Breast epithelium (tissue), 4 donors: Measurements from ENCODE around the gene ATF3. TPM values are rescaled to one million over a fixed set of nuclear protein-coding genes. Genes with fewer than 3 reads are reported as not detected.

Experiments used
- DNase-seq, 2 donors: peaks; one replicate each; pipeline ENCODE4 v3.0.0-alpha.2; 2019; ENCODE audit warnings: low spot score in 2 of 2
- H3K27ac ChIP-seq, 2 donors: fragments of 200-600 bp; sonication (generic) in 1 of 2; one replicate each; pipeline ENCODE4 v1.5.1; 2016 to 2019; ENCODE audit warnings: mild to moderate bottlenecking in 1 of 2
- H3K27me3 ChIP-seq, 2 donors: fragments of 200-600 bp; sonication (generic) in 1 of 2; one replicate each; pipeline versions ENCODE4 v1.5.1 to v1.6.0; 2017 to 2019; ENCODE audit warnings: control low read depth in 1 of 2, mild to moderate bottlenecking in 1 of 2
- H3K36me3 ChIP-seq: fragments of 200-600 bp; one replicate; pipeline ENCODE4 v1.5.1; 2019
- H3K4me1 ChIP-seq, 2 donors: fragments of 200-600 bp; sonication (generic); one replicate each; pipeline ENCODE4 v1.5.1; 2016 to 2019; ENCODE audit warnings: control low read depth in 1 of 2
- H3K4me3 ChIP-seq, 3 donors: fragments of 200-600 bp; sonication (generic); 1 replicate in 2 of 3; 2 replicates in 1 of 3; pipeline ENCODE4 v1.5.1; 2016 to 2019; ENCODE audit warnings: mild to moderate bottlenecking in 3 of 3, moderate library complexity in 2 of 3
- H3K9me3 ChIP-seq, 2 donors: fragments of 200-600 bp; sonication (generic) in 1 of 2; one replicate each; pipeline ENCODE4 v1.5.1; 2016 to 2019; ENCODE audit warnings: control low read depth in 1 of 2
- CTCF ChIP-seq, 3 donors: fragments of 450-650 bp; IDR thresholded peaks; one replicate each; pipeline ENCODE4 v1.5.1; 2016 to 2017; ENCODE audit warnings: antibody characterized with exemption in 3 of 3, mild to moderate bottlenecking in 3 of 3, moderate library complexity in 3 of 3
- POLR2A ChIP-seq: fragments of 450-650 bp; IDR thresholded peaks from one replicate; pipeline ENCODE4 v1.6.1; 2016; ENCODE audit warnings: antibody characterized with exemption, mild to moderate bottlenecking, moderate library complexity
- POLR2AphosphoS5 ChIP-seq, 3 donors: sonication (generic); formaldehyde crosslinking; IDR thresholded peaks; one replicate each; pipeline ENCODE4 v1.6.1; 2017; ENCODE audit warnings: antibody characterized with exemption in 3 of 3
- intact Hi-C: fragments of 100-400 bp; cut with DNase I; formaldehyde crosslinking; loops from one replicate; pipeline ENCODE4 v1.15.1; 2023; ENCODE audit warnings: low total_unique reads
- total RNA-seq, 3 donors: library from RNA; depleted of rRNA; stranded (reverse); fragments of >200 nt; gene quantifications; one replicate each; pipeline ENCODE4 v1.1.0, GENCODE V29; 2016

The ATF3 gene
- total RNA-seq, 3 donors from 2014 or later: 6.7 to 90.9 (median 26.9) TPM

GRCh38 chr1:212623603-212624002, 15.0 kb downstream of the ATF3 start:
- Histone ChIP-seq H3K27ac (no peak overlapping the region), H3K9me3 (no peaks in the 10 kb centered on the region), H3K4me3 (no peak overlapping the region), H3K4me1 (no peaks in the 10 kb centered on the region), H3K27me3 (no peaks in the 10 kb centered on the region), H3K36me3 (no peaks in the 10 kb centered on the region)
- no peak for DNase-seq
- intact Hi-C loops: no loop called here
- no peak for TF ChIP-seq CTCF (IDR thresholded peaks at IDR 0.05)
- no peak for TF ChIP-seq POLR2AphosphoS5 (IDR thresholded peaks at IDR 0.05)
- no peak for TF ChIP-seq POLR2A

GRCh38 chr1:212624976-212625501, 16.5 kb downstream of the ATF3 start:
- H3K9me3 ChIP-seq: no peaks in the 10 kb centered on the region
- intact Hi-C loops: no loop called here
- TF ChIP-seq CTCF (IDR thresholded peaks at IDR 0.05): no peak
- no peak for TF ChIP-seq POLR2AphosphoS5 (IDR thresholded peaks at IDR 0.05)

GRCh38 chr1:212625781-212626450, 17.4 kb downstream of the ATF3 start:
- no peaks in the 10 kb centered on the region for H3K9me3 ChIP-seq
- DNase-seq: no peak
- intact Hi-C loops: no loop called here

More at GRCh38 chr1:212624976-212625501, 16.5 kb downstream of the ATF3 start:
- H3K27me3 ChIP-seq: no peaks in the 10 kb centered on the region
- no peak for DNase-seq
- H3K4me1 ChIP-seq: no peaks in the 10 kb centered on the region
- no peak overlapping the region for H3K4me3 ChIP-seq
- H3K27ac ChIP-seq: no peak overlapping the region
- H3K36me3 ChIP-seq: no peaks in the 10 kb centered on the region

GRCh38 chr1:212628046-212628445, 19.5 kb downstream of the ATF3 start:
- TF ChIP-seq CTCF (IDR thresholded peaks at IDR 0.05) (no peak), POLR2AphosphoS5 (IDR thresholded peaks at IDR 0.05) (no peak), POLR2A (no peak)
- Histone ChIP-seq H3K27ac (no peak overlapping the region), H3K36me3 (no peaks in the 10 kb centered on the region), H3K4me1 (no peaks in the 10 kb centered on the region), H3K9me3 (no peaks in the 10 kb centered on the region), H3K27me3 (no peaks in the 10 kb centered on the region), H3K4me3 (no peak overlapping the region)
- no peak for DNase-seq
- intact Hi-C loops: no loop called here

More at GRCh38 chr1:212625781-212626450, 17.4 kb downstream of the ATF3 start:
- TF ChIP-seq POLR2AphosphoS5 (IDR thresholded peaks at IDR 0.05) (no peak), POLR2A (no peak), CTCF (IDR thresholded peaks at IDR 0.05) (no peak)
- H3K27me3 ChIP-seq: no peaks in the 10 kb centered on the region
- no peaks in the 10 kb centered on the region for H3K36me3 ChIP-seq
- no peak overlapping the region for H3K27ac ChIP-seq
- no peak overlapping the region for H3K4me3 ChIP-seq
- no peaks in the 10 kb centered on the region for H3K4me1 ChIP-seq

- H3K27me3 ChIP-seq: no peaks in the 10 kb centered on the region
- H3K4me3 ChIP-seq: no peak overlapping the region
- TF ChIP-seq POLR2A: no peak
- no peaks in the 10 kb centered on the region for H3K36me3 ChIP-seq
- no peak for DNase-seq
- H3K27ac ChIP-seq: no peak overlapping the region
- H3K4me1 ChIP-seq: no peaks in the 10 kb centered on the region
- no peaks in the 10 kb centered on the region for H3K9me3 ChIP-seq
- intact Hi-C loops: no loop called here
These were observed 20.4 kb downstream of the ATF3 start for GRCh38 chr1:212628813-212629415.
